H1 (cell line): ENCODE measurements around the gene ACTR6. TPM values are rescaled to one million over a fixed set of nuclear protein-coding genes. Genes with fewer than 3 reads are reported as not detected.
"Not testable (repeated sequence)": the region's sequence is repeated elsewhere in the genome, so short reads cannot be mapped to it uniquely, and the experiment has no call there.

Source experiments
- CTCF ChIA-PET: fragments of 300-600 bp; sonication (Branson Sonifier 250); formaldehyde crosslinking; loops from one replicate; lab custom pipeline; 2021; ENCODE audit not compliant: partially characterized antibody; lab: Charles Lee
- POLR2A ChIA-PET: fragments of 300-600 bp; sonication (Branson Sonifier 250); formaldehyde crosslinking; loops from one replicate; lab custom pipeline; 2021; ENCODE audit warnings: inconsistent platforms; ENCODE audit not compliant: partially characterized antibody; lab: Charles Lee
- DNase-seq, 2 experiments: peaks; one replicate each; pipeline versions ENCODE4 v3.0.0 to v3.0.0-alpha.2; 2010 to 2022; ENCODE audit warnings: low spot score in 2 of 2, low read depth in 1 of 2, mixed read lengths in 1 of 2
- FAIRE-seq: peaks from 2 replicates; lab custom pipeline; 2011; peaks lifted over from hg19 to GRCh38; lab: Jason Lieb, UNC
- H2AFZ ChIP-seq: 2 replicates; pipeline ENCODE4 v1.8.1; 2012; ENCODE audit warnings: low read length, inconsistent platforms
- H2AK5ac ChIP-seq: 2 replicates; pipeline ENCODE4 v1.6.1; 2013; ENCODE audit warnings: low read depth, low read length
- H2BK120ac ChIP-seq: replicated peaks from 2 replicates; pipeline ENCODE3; 2013; ENCODE audit warnings: low read depth, low read length, inconsistent platforms
- H2BK12ac ChIP-seq: 2 replicates; pipeline ENCODE4 v1.6.1; 2013; ENCODE audit warnings: low read depth, low read length
- H2BK15ac ChIP-seq: 2 replicates; pipeline ENCODE4 v1.6.1; 2013; ENCODE audit warnings: low read length
- H2BK20ac ChIP-seq: 2 replicates; pipeline ENCODE4 v1.6.1; 2013; ENCODE audit warnings: low read length
- H2BK5ac ChIP-seq: 2 replicates; pipeline ENCODE4 v1.6.1; 2013; ENCODE audit warnings: low read depth, low read length
- H3K14ac ChIP-seq: 2 replicates; pipeline ENCODE4 v1.6.1; 2013; ENCODE audit warnings: inconsistent platforms; ENCODE audit not compliant: insufficient read length
- H3K18ac ChIP-seq: 2 replicates; pipeline ENCODE4 v1.6.1; 2013; ENCODE audit warnings: low read length; ENCODE audit errors: extremely low read depth
- H3K23ac ChIP-seq: 2 replicates; pipeline ENCODE4 v1.6.1; 2013; ENCODE audit warnings: inconsistent platforms; ENCODE audit not compliant: insufficient read length
- H3K23me2 ChIP-seq: 2 replicates; pipeline ENCODE4 v1.6.1; 2013; ENCODE audit warnings: low read depth, low read length
- H3K27ac ChIP-seq: 2 replicates; pipeline ENCODE4 v1.6.1; 2011; ENCODE audit warnings: low read depth, low read length, inconsistent platforms
- H3K27me3 ChIP-seq, 4 experiments: replicated peaks in 1 of 4; 1 replicate in 1 of 4; 2 replicates in 3 of 4; pipeline versions ENCODE4 v1.6.1 to v1.8.1; 2011 to 2013; ENCODE audit warnings: low read length in 3 of 4, mild to moderate bottlenecking in 3 of 4, inconsistent platforms in 2 of 4, mixed read lengths in 2 of 4, moderate library complexity in 1 of 4; ENCODE audit not compliant: control insufficient read depth in 3 of 4, insufficient read depth in 3 of 4; ENCODE audit errors: extremely low read depth in 1 of 4
- H3K36me3 ChIP-seq, 4 experiments: 2 replicates each; pipeline versions ENCODE4 v1.6.1 to v1.8.1; 2011 to 2013; ENCODE audit warnings: mild to moderate bottlenecking in 4 of 4, low read length in 3 of 4, moderate library complexity in 2 of 4, control low read depth in 1 of 4, inconsistent platforms in 1 of 4; ENCODE audit not compliant: insufficient read depth in 4 of 4, control insufficient read depth in 2 of 4
- H3K4ac ChIP-seq: replicated peaks from 2 replicates; pipeline ENCODE3; 2013; ENCODE audit warnings: low read length, low read depth, mixed read lengths, inconsistent platforms; ENCODE audit not compliant: insufficient read length
- H3K4me1 ChIP-seq, 4 experiments: replicated peaks in 1 of 4; 1 replicate in 1 of 4; 2 replicates in 3 of 4; pipeline versions ENCODE4 v1.6.1 to v1.8.1; 2011 to 2013; ENCODE audit warnings: low read length in 3 of 4, inconsistent platforms in 2 of 4, mixed read lengths in 1 of 4; ENCODE audit not compliant: insufficient read depth in 4 of 4, control insufficient read depth in 3 of 4
- H3K4me2 ChIP-seq, 2 experiments: 2 replicates each; pipeline versions ENCODE4 v1.6.1 to v1.8.1; 2011 to 2013; ENCODE audit warnings: low read depth in 2 of 2, low read length in 2 of 2, control low read depth in 1 of 2, inconsistent platforms in 1 of 2, mild to moderate bottlenecking in 1 of 2; ENCODE audit not compliant: insufficient read depth in 1 of 2
- H3K4me3 ChIP-seq, 4 experiments: fragments of 200-600, 300-600 bp in 1 of 4; sonication (generic), shearing (Covaris generic), sonication (Bioruptor Twin) in 1 of 4; 2 replicates each; pipeline versions ENCODE4 v1.5.1 to v1.8.1; 2011 to 2016; ENCODE audit warnings: low read length in 4 of 4, low read depth in 3 of 4, control low read depth in 2 of 4, inconsistent platforms in 2 of 4, mild to moderate bottlenecking in 2 of 4, mixed read lengths in 1 of 4, moderate library complexity in 1 of 4; ENCODE audit not compliant: insufficient read depth in 2 of 4; ENCODE audit errors: extremely low read depth in 1 of 4
- H3K56ac ChIP-seq: replicated peaks from 2 replicates; pipeline ENCODE3; 2013; ENCODE audit warnings: low read depth, mild to moderate bottlenecking, mixed read lengths, low read length, inconsistent platforms; ENCODE audit not compliant: insufficient read length
- H3K79me1 ChIP-seq: 2 replicates; pipeline ENCODE4 v1.6.1; 2013; ENCODE audit warnings: low read depth, low read length, control low read depth
- H3K79me2 ChIP-seq, 2 experiments: 2 replicates each; pipeline versions ENCODE4 v1.6.1 to v1.8.1; 2012 to 2013; ENCODE audit warnings: low read length in 2 of 2, mild to moderate bottlenecking in 2 of 2, inconsistent platforms in 1 of 2; ENCODE audit not compliant: insufficient read depth in 2 of 2, control insufficient read depth in 1 of 2
- H3K9ac ChIP-seq, 4 experiments: replicated peaks in 1 of 4; 1 replicate in 1 of 4; 2 replicates in 3 of 4; pipeline versions ENCODE4 v1.6.1 to v1.8.1; 2011 to 2013; ENCODE audit warnings: low read depth in 3 of 4, low read length in 3 of 4, control low read depth in 2 of 4, mild to moderate bottlenecking in 2 of 4, moderate library complexity in 2 of 4, inconsistent platforms in 1 of 4; ENCODE audit errors: extremely low read depth in 1 of 4
- H3K9me3 ChIP-seq, 2 experiments: 2 replicates each; pipeline versions ENCODE4 v1.6.1 to v1.8.1; 2012 to 2013; ENCODE audit warnings: mild to moderate bottlenecking in 2 of 2, moderate library complexity in 2 of 2, control low read depth in 1 of 2, inconsistent platforms in 1 of 2, low read depth in 1 of 2, low read length in 1 of 2, mixed read lengths in 1 of 2; ENCODE audit not compliant: insufficient read depth in 2 of 2
- H4K20me1 ChIP-seq, 2 experiments: replicated peaks in 1 of 2; 2 replicates each; pipeline versions ENCODE3 to v1.8.1; 2011 to 2013; ENCODE audit warnings: inconsistent platforms in 2 of 2, low read length in 2 of 2, mild to moderate bottlenecking in 1 of 2; ENCODE audit not compliant: insufficient read depth in 2 of 2, control insufficient read depth in 1 of 2
- H4K5ac ChIP-seq: 2 replicates; pipeline ENCODE4 v1.6.1; 2013; ENCODE audit warnings: low read length, low read depth, mixed read lengths, inconsistent platforms; ENCODE audit not compliant: insufficient read length
- H4K8ac ChIP-seq: 2 replicates; pipeline ENCODE4 v1.8.0; 2013; ENCODE audit warnings: mild to moderate bottlenecking, moderate library complexity, low read length, inconsistent platforms; ENCODE audit not compliant: insufficient read depth; ENCODE audit errors: extremely low read depth
- H4K91ac ChIP-seq: replicated peaks from 2 replicates; pipeline ENCODE3; 2013; ENCODE audit warnings: low read length, mixed read lengths, inconsistent platforms; ENCODE audit not compliant: insufficient read length
- WGBS, 2 experiments: shearing (Covaris generic) in 1 of 2; methylation state at CpG; one replicate each; pipeline versions ENCODE4 v1.1.6 to v1.1.7; 2013 to 2015; ENCODE audit warnings: low lambda C conversion rate in 2 of 2, mixed read lengths in 2 of 2, inconsistent platforms in 1 of 2, low coverage in 1 of 2, missing lambda C conversion rate in 1 of 2; ENCODE audit not compliant: insufficient replicate concordance in 2 of 2, insufficient coverage in 1 of 2, insufficient read length in 1 of 2; ENCODE audit errors: extremely low coverage in 1 of 2, missing lambda C conversion rate in 1 of 2; 5-methylcytosine and 5-hydroxymethylcytosine counted together
- polyA plus RNA-seq, 7 experiments: library from polyadenylated mRNA; depleted of rRNA in 3 of 7; stranded (reverse) in 5 of 7; unstranded in 2 of 7; fragments of >200 nt in 5 of 7; fragments of 200-250 nt in 2 of 7; gene quantifications; 1 replicate in 5 of 7; 2 replicates in 1 of 7; 4 replicates in 1 of 7; pipeline versions ENCODE4 v1.2.1 to v1.2.3, GENCODE V29; 2011 to 2013; ENCODE audit warnings: missing spikeins in 2 of 7, mixed read lengths in 2 of 7
- total RNA-seq: library from RNA; stranded (reverse); fragmentation: NEBNext Ultra II Directional; extraction: Animal tissue kit (Norgen Biotek cat#: 25700); gene quantifications from 2 replicates; pipeline ENCODE4 v1.2.1, GENCODE V29; 2021

ACTR6 gene
- total and polyA plus RNA-seq, 2 of the 8 experiments (the other 6 are each of a cell fraction or from before 2014, with no cell fraction given) = 10.2 to 36.8 TPM

DNA sequence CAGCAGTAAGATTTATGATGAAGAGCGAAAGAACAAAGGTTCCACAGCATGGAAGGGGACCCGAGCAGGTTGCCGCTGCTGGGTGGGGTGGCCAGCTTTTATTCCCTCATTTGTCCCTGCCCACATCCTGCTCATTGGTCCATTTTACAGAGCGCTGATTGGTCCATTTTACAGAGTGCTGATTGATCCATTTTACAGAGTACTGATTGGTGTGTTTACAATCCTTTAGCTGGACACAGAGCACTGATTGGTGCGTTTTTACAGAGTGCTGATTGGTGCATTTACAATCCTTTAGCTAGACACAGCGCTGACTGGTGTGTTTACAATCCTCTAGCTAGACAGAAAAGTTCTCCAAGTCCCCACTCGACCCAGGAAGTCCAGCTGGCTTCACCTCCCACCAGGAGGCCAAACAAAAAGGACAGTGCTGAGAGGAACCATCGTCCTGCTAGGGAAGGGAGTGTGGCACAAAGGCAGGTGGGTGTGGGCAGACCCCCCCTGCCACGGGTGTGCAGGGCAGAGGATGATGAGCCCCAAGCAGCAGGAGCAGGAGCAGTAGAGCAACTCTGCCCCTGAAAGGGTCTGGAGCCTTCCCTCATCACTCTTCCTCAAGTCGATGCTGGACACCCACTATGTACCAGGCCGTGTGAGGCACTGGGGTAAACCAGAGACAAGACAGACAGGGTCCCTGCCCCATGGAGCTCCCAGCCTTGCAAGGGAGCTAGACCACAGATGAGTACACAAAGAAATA is 11.6 kb upstream of the ACTR6 start:
- FAIRE-seq, H3K56ac ChIP-seq, H3K4me3 ChIP-seq: not testable (repeated sequence)

More for the DNA sequence above, 11.6 kb upstream of the ACTR6 start:
- H3K79me1 ChIP-seq, H4K91ac ChIP-seq, H2BK5ac ChIP-seq, H3K27me3 ChIP-seq, H3K4me1 ChIP-seq, H3K36me3 ChIP-seq, H2AK5ac ChIP-seq, H3K27ac ChIP-seq, H3K4me2 ChIP-seq, H3K18ac ChIP-seq, H2BK12ac ChIP-seq, H3K23me2 ChIP-seq, H3K23ac ChIP-seq, H3K9me3 ChIP-seq, H4K20me1 ChIP-seq, H2BK20ac ChIP-seq, H2BK15ac ChIP-seq, H2AFZ ChIP-seq, H3K9ac ChIP-seq, H3K79me2 ChIP-seq, H4K8ac ChIP-seq, DNase-seq, H4K5ac ChIP-seq, H3K4ac ChIP-seq, H3K14ac ChIP-seq, H2BK120ac ChIP-seq: not testable (repeated sequence)
- WGBS, 2 experiments = 94% methylated on average over 11 of the region's 11 CpGs; no CpG with 5 or more reads in 1 of the 2 experiments
- ChIA-PET POLR2A (interaction anchor here (0.9 to 1.2 kb wide), 3 partner anchors 18 to 36 kb away, joined by 3 read pairs; no protein-coding TSS in a partner anchor), CTCF (interaction anchor here (0.6 to 3.6 kb wide), 3 partner anchors 11 to 39 kb away, joined by 3 to 15 read pairs (median 6); no protein-coding TSS in a partner anchor)
